RCC 7860 (cell line): Measurements from ENCODE around the gene CAVIN4.

Source experiments
- DNase-seq: peaks from one replicate; pipeline ENCODE4 v3.0.0-alpha.2; 2015; ENCODE audit warnings: low spot score
- FAIRE-seq: peaks from 2 replicates; lab custom pipeline; 2012; peaks lifted over from hg19 to GRCh38; lab: Jason Lieb, UNC

Gene CAVIN4

GRCh38 chr9:100589582-100589981 lies 11.7 kb downstream of the CAVIN4 start:
- peak; percentile 57 for FAIRE-seq
- peak; percentile 28 for DNase-seq

- peak; percentile 34 for DNase-seq
- FAIRE-seq, result no peak
Observed at GRCh38 chr9:100590481-100590880, 12.6 kb downstream of the CAVIN4 start.

DNA sequence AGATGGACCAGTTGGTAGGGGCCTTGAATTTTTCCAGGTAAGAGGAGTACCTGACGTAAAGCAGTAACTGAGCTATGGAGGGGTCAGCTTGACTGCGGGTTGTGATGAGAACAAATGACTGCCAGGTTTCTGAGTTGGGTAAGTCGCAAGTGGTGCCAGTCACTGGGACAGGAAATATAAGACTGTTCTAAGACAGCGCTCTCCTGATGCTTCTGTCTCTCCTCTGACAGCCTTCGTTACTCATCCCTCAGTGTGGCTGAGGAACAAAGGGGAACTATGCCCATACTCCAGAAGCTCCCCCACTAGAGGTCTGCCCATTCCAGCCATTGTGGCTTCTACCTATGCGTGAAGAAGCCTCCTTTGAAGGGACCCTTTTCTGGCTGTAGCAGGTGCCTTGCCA lies 13.3 kb downstream of the CAVIN4 start:
- DNase-seq, result no peak
- no peak for FAIRE-seq

- DNase-seq, result no peak
- no peak for FAIRE-seq
Observed at GRCh38 chr9:100591639-100592412, 13.9 kb downstream of the CAVIN4 start.

DNA sequence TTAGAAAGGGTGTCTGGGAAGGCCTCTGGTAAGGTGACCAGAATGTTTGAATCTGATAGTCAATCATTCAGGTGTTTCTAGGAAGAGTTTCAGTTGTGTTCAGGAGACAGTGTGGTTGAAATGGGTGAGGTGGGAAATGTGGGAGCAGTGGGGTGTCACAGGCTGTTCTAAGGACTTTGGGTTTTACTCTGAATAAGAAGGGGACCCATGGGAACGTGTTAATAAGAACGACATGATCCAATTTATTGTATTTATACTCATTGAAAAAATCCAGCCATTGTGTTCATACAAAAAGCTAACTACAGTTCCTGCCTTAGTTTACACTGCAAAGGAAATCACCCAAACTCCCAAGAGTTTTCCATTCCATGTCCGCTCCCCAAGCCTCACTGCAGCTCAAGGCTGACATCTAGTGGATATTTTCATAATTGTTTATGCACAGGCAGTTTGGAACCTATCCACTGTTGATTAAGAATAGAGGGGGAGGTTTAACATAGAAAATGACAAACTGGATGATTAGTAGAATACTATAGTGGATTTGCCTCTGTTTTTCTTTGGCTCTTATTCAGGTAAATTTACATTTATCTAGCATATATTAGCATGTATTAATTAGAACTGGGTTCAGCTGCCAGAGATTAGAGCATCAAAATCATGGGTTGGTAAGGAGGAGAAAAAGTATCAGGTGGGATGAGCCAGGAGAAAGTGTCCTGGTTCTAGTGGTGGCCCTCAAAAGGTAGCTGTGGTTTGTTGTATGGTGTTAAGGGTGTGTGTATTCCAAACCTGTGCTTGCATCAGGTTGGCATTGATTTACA lies 17.7 kb downstream of the CAVIN4 start:
- peak; percentile 60 for DNase-seq
- peak; percentile 90 for FAIRE-seq

DNA sequence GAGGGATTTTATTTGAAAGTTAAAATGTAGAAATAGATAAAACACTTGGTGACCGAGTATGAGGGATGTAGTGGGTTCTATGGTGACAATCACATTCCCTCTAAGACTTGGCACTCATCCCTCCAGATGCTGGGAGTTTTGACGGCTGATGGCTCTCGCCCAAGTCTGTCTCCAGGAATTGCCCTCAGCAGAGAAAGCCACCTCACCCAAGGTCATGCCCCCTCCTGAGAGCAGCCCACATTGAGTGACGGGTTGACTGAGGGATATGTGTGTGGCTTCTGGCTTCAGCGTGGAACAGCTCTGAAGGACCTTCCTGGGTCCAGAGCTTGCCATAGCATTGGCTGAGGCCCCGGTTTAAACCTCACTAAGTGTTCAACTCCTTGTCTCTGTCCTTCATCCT lies 19.4 kb downstream of the CAVIN4 start:
- FAIRE-seq (peak; percentile 54), DNase-seq (peak; percentile 41)

DNA sequence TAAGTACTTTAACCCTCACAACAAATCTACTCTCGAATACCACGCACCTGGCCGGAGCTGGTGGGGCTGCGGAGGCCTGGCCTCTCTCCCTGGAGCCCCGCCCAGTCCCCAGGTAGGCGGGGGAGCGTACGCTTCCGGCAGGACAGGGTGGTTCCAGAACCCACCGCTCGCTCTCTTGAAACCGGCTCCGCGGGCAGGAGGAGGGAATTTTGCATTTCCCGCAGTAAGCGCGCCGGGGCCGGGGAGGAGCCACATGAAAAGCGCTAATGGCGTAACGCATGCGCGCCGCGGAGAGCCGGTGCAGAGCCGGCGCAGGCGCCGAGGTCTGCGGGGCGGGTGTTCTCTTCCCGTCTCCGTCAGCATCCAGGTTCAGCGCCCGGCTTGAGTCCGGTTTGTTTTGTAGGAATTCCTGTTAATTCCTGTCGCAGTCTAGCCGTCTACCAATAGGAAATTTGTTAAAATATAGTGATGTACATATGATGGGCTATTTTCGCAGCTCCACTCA lies 20.8 kb downstream of the CAVIN4 start:
- FAIRE-seq, result no peak
- peak; percentile 47 for DNase-seq

DNA sequence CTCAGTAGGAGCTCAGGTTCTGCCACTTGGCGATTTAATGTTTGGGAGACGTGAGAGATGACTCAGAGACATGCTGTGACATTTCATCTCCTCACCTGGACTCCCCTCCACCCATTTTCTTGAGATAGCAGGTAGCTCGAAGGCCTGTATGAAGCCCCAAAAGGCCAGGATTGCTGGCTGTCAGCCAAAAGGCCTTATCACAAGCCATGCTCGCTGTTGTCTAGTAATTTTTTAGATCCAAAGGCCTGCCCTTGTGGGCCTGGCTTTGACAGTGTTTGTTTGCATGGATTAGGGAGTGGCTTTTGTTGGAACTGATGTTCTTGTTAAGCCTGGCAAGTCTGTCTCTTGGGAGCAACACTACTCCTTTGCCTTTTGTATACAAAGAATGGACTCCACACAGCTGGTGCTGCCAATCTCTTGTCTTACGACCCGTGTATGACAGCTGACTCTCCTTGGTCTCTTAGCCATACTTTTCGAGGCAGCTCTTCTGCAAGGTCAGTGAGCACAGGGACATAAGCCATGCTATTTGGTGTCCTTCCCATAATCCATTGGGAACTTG lies 22.7 kb downstream of the CAVIN4 start:
- DNase-seq, result no peak
- FAIRE-seq, result no peak

DNA sequence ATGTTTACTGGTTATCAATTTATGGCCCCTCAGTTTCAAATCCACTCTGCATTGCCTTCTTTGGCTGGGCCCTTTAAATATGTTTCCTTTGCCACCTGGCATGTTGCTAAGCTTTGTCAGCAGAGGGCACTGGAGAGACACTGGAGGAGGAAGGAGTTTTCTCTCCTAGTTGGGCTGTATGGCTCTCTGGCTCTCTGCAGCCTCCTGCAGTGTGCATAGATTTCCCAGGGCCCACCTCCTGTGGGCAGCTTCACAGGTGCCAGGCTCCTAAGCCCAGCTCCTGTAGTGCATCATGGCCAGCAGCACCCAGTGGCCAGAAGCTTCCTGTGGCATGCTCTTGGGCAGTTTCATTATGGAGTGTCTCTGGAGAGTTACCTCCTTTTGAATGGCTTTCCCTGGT lies 23.3 kb downstream of the CAVIN4 start:
- FAIRE-seq (peak; percentile 4), DNase-seq (peak; percentile 45)

DNA sequence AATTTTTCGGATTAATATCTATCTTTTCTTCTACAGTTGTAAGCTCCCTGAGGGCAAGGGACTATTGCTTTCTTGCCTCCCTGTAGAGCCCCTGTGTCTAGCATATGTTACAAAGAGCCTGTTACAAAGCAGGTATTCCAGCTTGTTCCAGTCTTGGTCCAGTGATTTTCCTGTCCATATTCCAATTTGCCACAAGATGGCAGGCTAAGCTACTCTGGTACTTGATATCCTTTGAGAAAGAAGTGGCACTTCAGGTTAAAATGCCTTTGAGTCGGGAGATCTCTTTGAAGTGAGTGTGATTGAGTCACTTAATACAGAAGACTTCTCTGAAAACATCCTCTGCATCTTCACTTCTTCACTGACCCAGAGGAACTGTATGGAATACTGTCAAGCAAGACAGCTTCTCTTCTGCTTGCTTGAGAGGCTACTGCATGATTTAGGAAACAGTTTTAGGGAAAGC lies 24.5 kb downstream of the CAVIN4 start:
- FAIRE-seq, result peak; percentile 64
- peak; percentile 43 for DNase-seq

DNA sequence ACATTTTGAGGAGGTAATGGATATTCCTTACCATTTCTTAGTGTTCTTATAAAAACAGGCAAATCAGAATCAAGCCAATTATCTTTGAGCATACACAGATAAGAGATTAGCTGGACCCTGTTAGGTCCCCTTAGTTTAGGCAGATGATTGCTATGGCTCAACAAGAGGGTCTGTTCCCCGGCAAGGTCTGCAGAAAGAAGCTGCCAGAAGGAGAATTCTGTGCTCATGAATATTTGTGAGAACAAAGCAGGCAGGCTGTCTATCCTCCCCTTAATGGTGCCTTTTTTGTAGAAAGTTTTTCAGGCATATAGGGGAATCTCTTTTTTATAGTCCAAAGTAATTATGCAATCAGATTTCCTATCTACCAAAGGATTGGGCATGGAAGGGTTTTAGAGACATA lies 27.5 kb downstream of the CAVIN4 start:
- FAIRE-seq, result no peak
- no peak for DNase-seq

GRCh38 chr9:100619194-100619593 lies 41.3 kb downstream of the CAVIN4 start:
- no peak for DNase-seq
- no peak for FAIRE-seq

- FAIRE-seq (no peak), DNase-seq (no peak)
Observed at GRCh38 chr9:100619665-100620064, 41.8 kb downstream of the CAVIN4 start.

DNA sequence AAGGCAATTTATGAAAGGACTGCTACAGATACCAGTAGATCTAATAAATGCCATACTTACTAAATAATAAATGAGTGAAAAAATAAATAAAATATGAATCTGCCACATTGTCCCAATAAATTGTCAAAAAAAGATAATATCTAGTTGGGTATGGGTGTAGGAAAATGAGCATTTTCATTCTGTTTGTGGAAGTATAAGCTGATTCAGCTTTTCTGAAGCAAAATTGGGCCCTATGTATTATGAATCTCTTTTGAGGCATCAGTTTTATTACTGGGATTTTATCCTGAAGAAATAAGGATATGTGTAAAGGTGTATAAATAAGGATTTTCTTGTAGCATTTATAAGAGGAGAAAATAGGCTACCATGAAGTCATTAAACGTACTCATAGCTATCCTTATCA lies 46.1 kb downstream of the CAVIN4 start:
- DNase-seq (no peak), FAIRE-seq (no peak)

DNA sequence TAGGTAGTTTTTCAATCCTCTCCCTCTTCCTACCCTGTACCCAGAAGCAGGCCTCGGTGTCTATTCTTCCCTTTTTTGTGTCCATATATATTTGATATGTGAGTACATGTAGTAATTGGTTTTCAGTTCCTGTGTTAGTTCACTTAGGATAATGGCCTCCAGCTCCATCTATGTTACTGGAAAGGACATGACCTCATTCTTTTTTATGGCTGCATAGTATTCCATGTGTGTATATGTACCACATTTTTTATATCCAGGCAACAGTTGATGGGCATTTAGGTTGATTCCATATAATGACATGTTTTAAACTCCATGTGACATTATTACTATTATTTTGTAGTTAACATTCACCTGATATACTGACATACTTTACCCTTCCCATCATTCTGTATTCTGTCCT lies 49.1 kb downstream of the CAVIN4 start:
- DNase-seq, result no peak
- no peak for FAIRE-seq

- DNase-seq (no peak), FAIRE-seq (no peak)
Observed at GRCh38 chr9:100637787-100638186, 59.9 kb downstream of the CAVIN4 start.
